ENCODE data around the gene TRPM1.

Gene TRPM1

GRCh38 chr15:30962079-30962478 is 139.4 kb downstream of the TRPM1 start:
- peak; percentile 46 for DNase-seq

- no peak for DNase-seq
Measured at GRCh38 chr15:30958219-30958618, 143.3 kb downstream of the TRPM1 start.

GRCh38 chr15:30956216-30957124 is 145.1 kb downstream of the TRPM1 start:
- no peak for DNase-seq

- DNase-seq = no peak
Measured at GRCh38 chr15:30954674-30955073, 146.9 kb downstream of the TRPM1 start.

- DNase-seq = no peak
Measured at GRCh38 chr15:30953731-30954378, 147.7 kb downstream of the TRPM1 start.

- DNase-seq = no peak
Measured at GRCh38 chr15:30953183-30953582, 148.3 kb downstream of the TRPM1 start.
